Measurements from ENCODE around the gene IER5.
"Not testable (repeated sequence)": the region's sequence is repeated elsewhere in the genome, so short reads cannot be mapped to it uniquely, and the experiment has no call there.

IER5 gene

DNA sequence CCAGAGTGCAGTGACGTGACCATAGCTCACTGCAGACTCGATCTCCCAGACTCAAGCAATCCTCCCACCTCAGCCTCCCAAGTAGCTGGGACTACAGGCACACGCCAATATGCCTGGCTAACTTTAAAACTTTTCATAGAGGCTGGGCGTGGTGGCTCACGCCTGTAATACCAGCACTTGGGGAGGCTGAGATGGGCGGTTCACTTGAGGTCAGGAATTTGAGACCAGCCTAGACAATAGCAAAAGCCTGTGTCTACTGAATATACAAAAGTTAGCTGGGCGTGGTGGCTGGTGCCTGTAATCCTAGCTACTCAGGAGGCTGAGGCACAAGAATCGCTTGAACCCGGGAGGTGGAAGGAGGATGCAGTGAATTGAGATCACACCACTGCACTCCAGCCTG is 27.5 kb downstream of the IER5 start:
- not testable (repeated sequence) for DNase-seq

DNA sequence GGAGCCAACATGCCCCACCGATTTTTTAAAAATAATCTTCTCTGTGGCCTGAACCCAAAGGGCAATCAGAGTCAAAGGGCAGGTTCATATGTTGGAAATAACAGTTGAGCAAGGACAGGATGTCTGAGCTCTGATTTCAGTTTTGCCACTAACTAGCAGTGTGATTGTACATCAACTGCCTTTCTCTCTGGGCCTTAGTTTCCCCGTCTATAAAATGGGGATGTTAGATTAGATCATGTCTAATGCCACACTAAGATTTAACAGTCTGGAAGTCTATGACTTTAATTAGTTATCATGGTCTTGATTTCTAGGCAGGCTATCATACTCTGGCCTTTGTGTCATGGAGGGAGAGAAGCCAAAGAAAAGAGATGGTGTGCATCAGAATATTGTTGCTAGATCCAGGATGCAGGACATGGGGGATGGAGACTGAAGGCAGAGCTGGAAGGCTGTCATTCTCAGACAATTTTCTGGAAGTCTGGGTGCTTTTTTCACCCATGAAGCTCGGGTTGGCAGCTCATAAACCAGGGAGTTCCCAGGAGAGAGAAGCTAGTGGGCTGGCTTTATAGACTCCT is 28.4 kb downstream of the IER5 start:
- DNase-seq, result no peak

GRCh38 chr1:181117648-181118449 is 29.3 kb downstream of the IER5 start:
- DNase-seq, result peak; percentile 93

DNA sequence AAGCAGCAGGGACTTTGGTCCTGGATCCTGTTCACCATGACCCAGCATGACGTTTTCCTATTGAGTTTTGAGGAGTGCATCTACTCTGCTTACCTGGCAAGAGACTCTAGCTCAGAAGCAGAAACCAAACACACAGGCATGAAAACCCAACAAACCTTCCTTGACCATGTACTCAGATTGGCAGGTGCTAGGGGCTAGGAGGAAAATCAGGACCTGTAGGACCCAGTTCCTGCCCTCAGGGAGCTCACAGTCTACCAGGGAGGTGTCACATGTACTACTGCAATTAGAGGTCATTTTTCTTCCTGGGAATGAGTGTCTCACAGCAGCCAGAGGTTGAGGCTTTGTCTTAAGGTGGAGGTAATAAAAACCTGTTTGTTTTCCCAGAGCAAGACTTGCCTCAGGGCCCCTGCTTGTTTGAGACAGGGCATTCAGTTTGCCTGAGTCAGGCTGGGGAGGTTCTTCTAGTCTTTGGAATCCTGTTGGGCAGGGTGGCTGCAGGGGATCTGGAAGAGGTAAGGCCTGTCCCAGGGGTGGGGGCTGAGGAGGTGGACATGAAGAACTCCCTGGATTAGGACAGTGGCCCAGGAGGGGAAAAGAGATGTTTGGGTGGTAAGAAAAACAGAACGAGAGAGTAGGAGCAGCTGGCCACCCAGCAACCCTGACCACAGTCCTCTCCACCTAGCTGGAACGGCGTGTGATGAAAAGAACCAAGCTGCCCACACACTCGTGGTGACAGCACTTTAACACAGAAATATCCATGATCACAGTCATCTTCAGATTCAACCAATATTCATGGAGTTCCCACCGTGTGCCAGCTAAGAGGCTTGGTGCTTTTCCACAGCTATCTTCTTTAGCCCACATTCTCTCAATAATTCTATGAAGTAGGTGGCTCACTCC is 30.8 kb downstream of the IER5 start:
- no peak for DNase-seq

GRCh38 chr1:181120924-181121323 is 32.4 kb downstream of the IER5 start:
- DNase-seq, result peak; percentile 17

- no peak for DNase-seq
Observed at GRCh38 chr1:181121498-181121897, 33.0 kb downstream of the IER5 start.

DNA sequence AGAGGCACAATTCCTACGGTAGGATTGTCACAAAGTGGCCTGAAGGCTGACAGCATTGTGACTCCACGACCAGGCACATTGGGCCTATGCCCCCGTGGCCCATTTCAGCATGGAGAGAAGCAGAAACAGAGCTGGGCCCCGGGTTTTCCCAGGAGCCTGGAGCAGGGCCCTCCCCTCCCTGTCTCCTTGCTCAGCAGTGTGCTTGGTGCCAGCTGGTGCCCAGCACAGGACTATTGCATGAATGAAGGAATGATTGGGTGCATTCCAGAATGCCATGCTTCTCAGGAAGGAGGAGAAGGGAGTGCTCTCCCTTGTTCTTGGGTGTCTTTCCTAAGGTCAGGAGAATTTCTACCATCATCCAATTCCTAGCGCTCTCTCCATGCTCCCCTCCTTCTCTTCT is 33.7 kb downstream of the IER5 start:
- no peak for DNase-seq

- DNase-seq, result no peak
Observed at GRCh38 chr1:181123173-181123572, 34.7 kb downstream of the IER5 start.

- DNase-seq, result peak; percentile 39
Observed at GRCh38 chr1:181124291-181124751, 35.8 kb downstream of the IER5 start.

DNA sequence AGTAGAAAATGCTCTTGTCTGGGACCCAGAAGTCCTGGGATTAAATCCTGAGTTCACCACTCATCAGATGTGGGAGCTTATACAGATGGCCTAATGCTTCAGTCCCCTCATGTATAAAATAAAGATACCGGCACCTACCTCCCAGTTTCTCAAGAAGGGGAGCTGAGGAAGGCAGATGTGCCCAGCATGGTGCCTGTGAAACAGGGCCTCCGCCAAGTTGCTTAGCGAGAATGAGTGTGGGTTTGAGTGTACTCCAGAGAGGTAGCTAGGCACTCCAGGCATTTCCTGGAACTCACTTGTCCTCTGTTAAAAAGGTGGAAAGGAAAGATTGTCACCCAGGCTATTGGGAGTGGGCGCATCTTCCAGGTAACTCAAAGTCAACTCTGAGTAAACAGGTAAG is 37.8 kb downstream of the IER5 start:
- DNase-seq, result peak; percentile 36

DNA sequence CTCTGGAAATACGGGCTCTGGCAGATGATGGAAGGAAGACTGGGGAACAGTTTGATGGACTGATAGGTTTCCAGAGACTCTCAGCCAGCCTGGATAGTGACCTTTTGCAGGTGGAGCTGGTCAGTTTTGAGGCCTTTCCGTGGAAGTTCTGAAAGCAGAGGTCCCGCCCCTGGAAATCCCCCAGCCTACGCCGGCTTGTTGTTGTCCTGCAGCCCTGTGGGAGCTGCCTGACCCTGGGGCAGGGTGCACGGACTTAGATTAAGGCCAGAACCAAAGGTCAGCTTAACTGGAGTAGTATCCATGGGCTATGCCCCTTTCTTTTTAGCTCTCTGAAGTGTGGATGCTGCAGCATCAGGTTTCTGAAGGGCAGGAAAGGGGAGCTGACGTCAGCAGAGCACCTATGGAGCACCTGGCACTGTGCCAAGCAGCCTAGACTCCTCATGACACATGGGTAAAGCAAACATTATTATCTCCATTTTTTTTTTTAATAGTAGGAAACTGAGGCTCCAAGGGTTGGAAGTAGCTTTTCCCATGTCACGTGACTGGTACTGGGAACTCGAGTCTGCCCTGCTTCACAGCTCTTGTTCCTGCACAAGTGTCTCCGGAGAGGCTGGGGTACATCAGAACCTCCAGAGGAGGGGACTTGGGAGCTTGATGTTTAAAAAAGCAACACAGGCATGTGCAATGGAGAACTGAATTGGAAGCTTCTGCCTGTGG is 38.5 kb downstream of the IER5 start:
- peak; percentile 96 for DNase-seq

GRCh38 chr1:181127898-181128453 is 39.5 kb downstream of the IER5 start:
- DNase-seq, result peak; percentile 17

DNA sequence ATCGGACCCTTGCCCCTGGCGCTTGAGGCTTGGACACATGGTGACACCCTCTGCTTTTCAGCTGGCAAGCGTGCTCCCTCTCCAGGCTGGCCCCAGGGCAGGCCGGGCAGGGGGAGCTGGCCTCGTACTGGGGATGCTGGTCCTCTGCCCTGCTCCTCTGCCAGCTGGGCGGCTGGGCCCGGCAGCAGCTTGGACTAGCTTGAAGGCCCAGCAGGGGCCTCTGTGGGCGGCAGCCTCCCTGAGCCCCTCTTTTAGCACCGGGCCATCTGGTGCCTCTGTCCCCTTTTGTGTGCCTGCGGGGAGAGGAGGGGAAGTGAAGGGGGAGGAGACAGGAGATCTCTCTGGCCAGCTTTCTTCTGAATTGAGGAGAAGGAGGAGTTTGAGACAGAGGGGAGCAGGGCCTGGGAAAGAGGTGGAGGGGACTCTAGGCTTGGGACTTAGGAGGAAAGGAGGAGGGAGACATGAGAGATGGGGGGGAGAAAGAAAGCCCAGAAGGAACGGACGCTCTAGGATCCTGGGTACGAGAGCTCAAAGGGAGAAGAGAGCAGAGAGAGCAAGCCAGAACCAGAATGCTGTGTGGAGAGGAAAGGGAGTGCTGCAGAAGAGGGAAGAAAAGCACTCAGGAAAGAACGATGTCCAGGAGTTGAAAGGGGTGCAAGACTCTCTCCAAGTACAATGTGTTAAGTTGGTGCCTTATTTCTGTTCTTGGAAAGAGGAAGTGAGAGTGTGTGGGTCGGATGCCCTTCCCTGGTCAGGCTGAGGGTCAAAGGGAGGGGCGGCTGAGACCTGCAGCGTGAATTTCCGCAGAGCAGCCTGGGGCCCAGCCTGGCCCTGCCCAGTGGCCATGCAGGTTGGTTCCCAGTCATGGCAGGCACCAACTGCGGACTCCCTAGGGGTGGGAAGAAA is 40.3 kb downstream of the IER5 start:
- DNase-seq, result no peak

DNA sequence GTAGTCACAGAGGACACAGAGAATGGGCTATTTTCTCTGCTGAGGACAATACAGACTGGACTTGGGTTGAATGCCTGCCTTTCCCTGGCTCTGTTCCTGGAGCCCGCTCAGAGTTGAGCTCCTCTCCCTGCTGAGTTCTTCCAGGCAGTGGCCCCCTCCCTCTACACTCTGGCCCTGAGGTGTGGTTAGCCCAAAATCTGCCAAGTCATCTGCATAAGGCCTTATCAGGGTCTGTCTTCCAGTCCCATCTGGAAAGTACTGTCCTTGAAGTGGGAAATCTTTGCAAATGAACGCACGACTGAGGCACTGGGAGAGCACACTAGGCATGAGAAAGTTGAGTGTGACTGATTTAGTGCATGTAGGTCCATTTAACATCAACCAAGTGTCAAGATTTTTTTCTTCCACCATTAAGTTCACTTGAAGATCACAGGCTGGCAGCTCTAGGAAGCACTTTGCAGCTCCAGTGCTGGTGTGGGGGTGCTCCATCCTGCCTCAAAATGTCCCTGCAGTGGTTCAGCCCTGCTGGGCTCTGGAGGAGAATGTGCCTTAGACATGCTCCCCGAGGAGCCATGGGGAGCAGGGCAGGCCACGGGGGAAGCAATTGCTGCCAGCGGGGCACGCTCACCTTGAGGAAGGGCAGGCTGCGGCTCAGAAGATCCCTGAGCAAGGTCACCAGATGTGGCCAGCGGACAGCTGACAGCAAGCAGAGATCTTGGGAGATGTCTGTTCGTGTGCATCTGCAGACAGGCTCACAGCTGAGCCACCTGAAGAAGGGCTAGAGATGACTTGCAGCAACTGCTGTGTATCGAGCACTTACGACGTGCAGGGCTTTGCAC is 41.5 kb downstream of the IER5 start:
- DNase-seq, result no peak

- no peak for DNase-seq
Observed at GRCh38 chr1:181131255-181131941, 42.9 kb downstream of the IER5 start.

DNA sequence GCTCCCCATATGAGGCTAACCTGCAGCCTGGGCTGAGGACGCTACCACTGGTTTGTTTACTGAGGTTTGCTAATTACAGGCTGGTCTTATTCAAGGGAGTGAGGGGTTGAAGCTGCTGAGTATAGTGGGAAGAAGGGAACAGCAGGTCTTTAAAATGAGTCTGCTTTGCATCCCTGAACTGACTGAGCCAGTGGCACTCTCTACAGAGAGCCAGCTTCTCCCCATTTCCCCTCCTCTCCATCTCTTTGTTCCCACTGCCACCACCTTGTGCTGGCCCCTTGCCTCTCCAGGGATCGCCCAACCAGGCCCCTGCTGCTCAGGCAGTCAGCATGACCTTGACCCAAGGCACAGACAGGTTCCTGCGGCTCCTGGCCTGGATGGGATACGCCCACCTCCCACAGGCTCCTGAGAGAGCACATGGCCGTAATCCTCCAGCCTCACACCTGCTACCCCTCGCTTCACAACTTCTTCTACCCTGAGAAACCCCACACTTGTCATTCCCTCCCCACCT is 45.0 kb downstream of the IER5 start:
- no peak for DNase-seq

GRCh38 chr1:181133969-181134418 is 45.5 kb downstream of the IER5 start:
- DNase-seq, result no peak

DNA sequence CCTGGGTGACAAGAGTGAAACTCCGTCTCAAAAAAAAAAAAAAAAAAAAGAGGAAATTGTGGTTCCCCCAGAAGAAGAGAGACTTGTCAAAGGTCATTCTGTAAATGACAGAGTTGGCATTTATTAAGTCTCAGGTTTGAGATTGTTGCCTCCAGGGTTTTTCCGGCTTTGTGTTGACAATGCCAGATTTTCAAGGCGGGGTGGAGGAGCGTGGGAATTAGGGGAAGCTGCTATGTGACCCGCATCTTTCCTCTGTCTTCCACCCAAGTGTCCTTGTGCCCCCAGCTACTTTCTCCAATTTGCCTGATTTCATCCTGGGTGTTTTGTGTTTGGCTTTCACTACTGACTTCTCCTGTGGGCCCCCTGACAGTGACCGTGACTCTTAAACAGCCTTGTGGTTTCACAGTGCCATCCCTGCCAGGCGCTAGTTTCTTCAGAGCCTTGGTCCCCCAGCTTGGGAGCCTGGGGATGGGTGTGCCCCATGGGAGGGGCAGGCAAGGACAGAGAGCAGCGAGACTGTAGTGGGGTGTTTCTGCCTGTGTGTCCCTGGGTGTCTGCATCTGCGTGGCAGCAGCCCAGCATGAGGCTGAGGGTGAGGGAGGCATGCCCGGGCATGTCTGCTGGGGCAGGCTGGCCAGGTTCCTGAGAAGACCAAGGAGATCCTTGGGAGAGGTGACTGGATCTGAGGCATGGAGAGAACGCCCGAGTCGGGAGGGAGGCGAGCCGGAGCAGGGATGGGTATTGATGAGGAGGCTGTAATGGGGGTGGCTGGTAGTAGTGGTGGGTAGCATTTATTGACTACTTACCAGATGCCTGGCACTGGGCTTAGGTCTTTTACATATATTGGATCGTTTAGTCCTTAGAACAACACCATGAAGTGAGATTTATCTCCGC is 46.3 kb downstream of the IER5 start:
- DNase-seq, result peak; percentile 78

- DNase-seq, result peak; percentile 59
Observed at GRCh38 chr1:181135437-181135731, 46.9 kb downstream of the IER5 start.

Measured in DMS53 (cell line).